ENCODE data around the gene CYBC1.
A peak's percentile ranks its signal among the peaks of the same experiment; 100 is the strongest.
"Not testable (repeated sequence)": the region's sequence is repeated elsewhere in the genome, so short reads cannot be mapped to it uniquely, and the experiment has no call there.

The CYBC1 gene

GRCh38 chr17:82477934-82478333 lies 27.4 kb upstream of the CYBC1 start:
- DNase-seq (ENCODE audit: low read depth), result no peak

DNA sequence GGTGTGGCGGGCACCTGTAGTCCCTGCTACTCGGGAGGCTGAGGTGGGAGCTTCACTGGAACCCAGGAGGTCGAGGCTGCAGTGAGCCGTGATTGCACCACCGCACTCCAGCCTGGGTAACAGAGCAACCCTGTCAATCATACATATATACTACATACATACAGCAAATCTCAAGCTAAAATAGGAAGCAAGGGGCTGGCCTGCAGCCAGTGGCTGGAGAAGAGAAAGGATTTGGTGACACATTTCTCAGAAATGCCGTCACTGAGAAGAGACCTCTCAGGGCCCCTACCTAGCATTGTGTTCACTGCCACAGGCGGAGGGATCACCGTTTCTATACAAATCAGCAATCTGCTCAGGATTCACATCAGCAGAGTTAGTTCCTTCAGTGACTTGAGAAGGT lies 24.9 kb upstream of the CYBC1 start:
- no peak for DNase-seq (ENCODE audit: low read depth)

DNA sequence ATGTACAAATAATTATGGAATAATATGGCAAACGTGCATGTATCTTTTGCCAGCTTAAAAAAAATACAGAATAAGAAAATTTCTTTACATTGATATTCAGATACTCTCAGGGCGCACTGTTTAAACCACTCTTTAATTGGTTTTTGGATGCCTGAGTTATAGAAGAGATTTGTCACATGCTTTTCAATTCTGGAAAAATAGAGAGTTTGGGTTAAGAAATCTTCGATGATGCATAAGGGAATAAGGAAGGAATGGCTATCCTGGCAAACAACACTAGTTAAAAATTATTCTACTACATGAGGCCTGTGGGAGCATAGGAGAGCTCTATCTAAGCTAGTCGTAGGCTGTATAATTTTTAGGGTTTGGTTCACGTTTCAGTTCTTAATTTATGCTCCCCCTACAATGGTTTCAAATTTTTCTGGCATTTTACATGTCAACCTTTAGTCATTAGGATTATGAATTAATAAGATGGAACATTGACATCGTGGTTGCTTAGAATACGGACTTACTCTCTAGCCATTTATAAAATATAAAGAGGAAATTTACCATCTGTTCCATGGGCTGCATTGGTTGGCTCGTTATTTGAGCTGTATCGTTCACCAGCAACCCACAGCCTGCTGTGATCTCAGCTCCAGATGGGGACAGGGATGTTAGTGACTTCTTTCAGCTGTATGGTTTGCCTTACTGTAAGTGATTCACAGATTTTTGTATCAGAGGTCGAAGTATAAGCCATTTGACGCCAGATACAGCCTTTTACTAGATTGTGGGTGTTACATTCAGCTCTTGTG lies 23.9 kb upstream of the CYBC1 start:
- DNase-seq (ENCODE audit: low read depth), result no peak

GRCh38 chr17:82470065-82470464 lies 19.5 kb upstream of the CYBC1 start:
- DNase-seq (ENCODE audit: low read depth), result no peak

DNA sequence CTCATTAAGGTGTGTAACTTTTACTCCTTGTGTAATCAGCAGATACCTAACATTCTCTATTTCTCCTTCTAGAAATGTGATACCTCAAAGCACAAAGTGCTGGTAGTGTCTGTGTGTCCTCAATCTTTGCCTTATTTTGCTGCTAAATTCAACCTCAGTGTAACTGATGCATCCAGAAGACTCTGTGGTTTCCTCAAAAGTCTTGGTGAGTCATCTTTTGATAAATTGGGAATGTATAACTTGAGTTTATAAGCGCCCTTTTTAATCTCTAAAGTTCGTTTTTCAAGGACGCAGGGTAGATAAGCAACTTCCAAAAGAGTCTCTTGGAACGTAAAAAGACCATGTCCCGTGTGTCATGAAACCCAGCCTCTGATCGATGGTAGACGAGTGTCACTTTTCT lies 18.1 kb upstream of the CYBC1 start:
- no peak for DNase-seq (ENCODE audit: low read depth)

GRCh38 chr17:82465023-82465603 lies 14.6 kb upstream of the CYBC1 start:
- DNase-seq (ENCODE audit: low read depth), result no peak

DNA sequence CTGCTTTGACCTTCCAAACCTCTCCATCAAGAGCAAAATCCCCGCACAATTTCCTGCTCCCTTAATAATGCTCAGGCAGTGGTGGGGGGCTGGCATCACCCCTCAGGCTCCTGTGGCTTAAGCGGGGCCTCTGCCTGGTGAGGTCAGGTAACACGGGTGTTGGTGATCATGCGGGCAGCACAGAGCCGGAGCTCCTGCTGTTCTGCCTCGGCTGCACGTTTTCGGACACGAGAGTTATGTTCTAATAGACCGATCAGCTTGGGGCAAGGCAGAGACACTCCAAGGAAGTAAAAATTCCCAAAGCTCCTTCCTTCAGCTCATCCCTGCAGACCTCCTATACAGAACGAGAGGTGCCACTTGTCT lies 14.0 kb upstream of the CYBC1 start:
- DNase-seq (ENCODE audit: low read depth), result no peak

DNA sequence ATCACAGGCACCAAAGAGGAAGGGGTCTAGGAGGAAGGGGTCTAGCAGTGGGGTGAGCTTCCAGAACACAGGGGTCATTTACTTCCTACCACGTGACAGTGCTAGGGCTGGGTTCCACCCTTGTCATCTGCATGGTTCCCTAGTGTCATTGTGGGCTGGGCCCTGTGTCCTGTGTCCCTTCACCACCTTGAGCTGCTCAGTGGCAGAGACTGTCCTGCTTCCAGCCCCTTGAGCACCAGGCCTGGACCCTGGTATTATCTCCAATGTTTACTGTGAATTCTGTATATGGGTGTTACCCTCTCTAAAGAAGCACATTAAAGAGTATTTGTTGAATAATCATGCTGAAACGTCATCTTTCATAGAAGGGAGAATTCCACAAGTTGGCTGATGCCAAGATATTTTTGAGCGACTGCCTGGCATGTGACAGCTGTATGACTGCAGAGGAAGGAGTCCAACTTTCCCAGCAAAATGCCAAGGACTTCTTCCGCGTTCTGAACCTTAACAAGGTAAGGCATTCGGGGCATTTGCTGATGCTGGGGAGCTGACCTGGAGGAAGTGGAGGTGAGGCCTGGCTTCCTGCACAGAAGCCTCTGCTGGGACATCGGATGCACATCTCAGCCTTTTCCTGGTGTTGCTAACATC lies 13.5 kb upstream of the CYBC1 start:
- DNase-seq (ENCODE audit: low read depth), result no peak

DNA sequence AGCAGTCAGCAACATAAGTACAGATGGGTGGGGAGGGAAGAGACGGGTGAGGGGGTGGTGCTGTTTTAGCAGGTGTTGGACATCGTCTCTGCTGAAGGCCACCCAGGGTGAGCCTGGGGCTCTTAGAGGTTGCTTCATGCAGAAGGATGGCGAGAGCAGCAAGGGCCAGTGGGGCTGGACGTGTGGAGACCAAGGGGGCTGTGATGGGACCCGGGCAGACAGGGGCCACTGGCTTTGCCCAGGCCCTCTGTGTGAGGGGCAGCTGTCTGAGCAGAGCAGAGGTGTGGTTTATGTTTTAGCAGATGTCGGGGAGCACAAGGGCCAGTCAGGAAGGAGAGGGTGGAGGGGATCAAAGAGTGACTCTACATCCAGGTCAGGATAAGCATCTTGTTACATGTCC lies 12.8 kb upstream of the CYBC1 start:
- DNase-seq (ENCODE audit: low read depth), result no peak

- DNase-seq (ENCODE audit: low read depth), result no peak
Measured at GRCh38 chr17:82461827-82462524, 11.4 kb upstream of the CYBC1 start.

GRCh38 chr17:82459936-82460335 lies 9.4 kb upstream of the CYBC1 start:
- not testable (repeated sequence) for DNase-seq (ENCODE audit: low read depth)

- no peak for DNase-seq (ENCODE audit: low read depth)
Measured at GRCh38 chr17:82458885-82459424, 8.4 kb upstream of the CYBC1 start.

- DNase-seq (ENCODE audit: low read depth), result peak; percentile 94
Measured at GRCh38 chr17:82458179-82458884, 7.8 kb upstream of the CYBC1 start, which contains the start of gene NARF. TSS of gene NARF (plus strand) at chr17:82458741. CDS start at chr17:82458804, 63 bp downstream.

GRCh38 chr17:82457929-82458178 lies 7.3 kb upstream of the CYBC1 start:
- DNase-seq (ENCODE audit: low read depth), result no peak

- no peak for DNase-seq (ENCODE audit: low read depth)
Measured at GRCh38 chr17:82457073-82457928, 6.7 kb upstream of the CYBC1 start.

DNA sequence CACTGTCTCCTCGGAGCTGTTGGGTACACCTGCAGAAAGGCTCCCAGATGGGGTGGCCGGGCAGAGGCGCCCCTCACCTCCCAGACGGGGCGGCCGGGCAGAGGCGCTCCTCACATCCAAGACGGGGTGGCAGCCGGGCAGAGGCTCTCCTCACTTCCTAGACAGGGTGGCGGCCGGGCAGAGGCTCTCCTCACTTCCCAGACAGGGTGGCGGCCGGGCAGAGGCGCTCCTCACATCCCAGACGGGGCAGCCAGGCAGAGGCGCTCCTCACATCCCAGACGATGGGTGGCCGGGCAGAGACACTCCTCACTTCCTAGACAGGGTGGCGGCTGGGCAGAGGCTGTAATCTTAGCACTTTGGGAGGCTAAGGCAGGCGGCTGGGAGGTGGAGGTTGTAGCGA lies 3.2 kb upstream of the CYBC1 start:
- DNase-seq (ENCODE audit: low read depth), result not testable (repeated sequence)

DNA sequence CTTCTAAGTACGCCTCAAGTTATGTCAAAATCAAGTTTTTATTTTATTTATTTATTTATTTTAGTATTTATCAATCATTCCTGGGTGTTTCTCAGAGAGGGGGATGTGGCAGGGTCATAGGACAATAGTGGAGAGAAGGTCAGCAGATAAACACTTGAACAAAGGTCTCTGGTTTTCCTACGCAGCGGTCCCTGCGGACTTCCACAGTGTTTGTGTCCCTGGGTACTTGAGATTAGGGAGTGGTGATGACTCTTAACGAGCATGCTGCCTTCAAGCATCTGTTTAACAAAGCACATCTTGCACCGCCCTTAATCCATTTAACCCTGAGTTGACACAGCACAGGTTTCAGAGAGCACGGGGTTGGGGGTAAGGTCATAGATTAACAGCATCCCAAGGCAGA lies 2.6 kb upstream of the CYBC1 start:
- not testable (repeated sequence) for DNase-seq (ENCODE audit: low read depth)

- DNase-seq (ENCODE audit: low read depth), result no peak
Measured at GRCh38 chr17:82452162-82452561, 1.6 kb upstream of the CYBC1 start.

DNA sequence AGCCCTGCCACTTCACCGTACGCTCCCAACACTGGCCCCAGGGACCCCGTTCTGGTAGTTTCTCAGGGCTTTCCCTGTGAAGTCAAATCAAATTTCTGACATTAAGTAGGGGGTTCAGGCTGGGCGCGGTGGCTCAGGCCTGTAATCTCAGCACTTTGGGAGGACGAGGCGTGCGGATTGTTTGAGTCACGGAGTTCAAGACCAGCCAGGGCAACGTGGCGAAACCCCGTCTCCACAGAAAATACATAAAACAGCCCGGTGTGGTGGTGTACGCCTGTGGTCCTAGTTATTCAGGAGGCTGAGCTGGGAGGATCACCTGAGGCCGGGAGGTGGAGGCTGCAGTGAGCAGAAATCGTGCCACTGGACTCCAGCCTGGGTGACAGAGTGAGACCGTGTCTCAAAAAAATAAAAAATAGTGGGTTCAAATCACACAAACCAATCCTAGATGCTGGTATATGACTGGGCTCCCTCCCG lies 632 bp downstream of the CYBC1 start:
- peak; percentile 36 for DNase-seq (ENCODE audit: low read depth)

DNA sequence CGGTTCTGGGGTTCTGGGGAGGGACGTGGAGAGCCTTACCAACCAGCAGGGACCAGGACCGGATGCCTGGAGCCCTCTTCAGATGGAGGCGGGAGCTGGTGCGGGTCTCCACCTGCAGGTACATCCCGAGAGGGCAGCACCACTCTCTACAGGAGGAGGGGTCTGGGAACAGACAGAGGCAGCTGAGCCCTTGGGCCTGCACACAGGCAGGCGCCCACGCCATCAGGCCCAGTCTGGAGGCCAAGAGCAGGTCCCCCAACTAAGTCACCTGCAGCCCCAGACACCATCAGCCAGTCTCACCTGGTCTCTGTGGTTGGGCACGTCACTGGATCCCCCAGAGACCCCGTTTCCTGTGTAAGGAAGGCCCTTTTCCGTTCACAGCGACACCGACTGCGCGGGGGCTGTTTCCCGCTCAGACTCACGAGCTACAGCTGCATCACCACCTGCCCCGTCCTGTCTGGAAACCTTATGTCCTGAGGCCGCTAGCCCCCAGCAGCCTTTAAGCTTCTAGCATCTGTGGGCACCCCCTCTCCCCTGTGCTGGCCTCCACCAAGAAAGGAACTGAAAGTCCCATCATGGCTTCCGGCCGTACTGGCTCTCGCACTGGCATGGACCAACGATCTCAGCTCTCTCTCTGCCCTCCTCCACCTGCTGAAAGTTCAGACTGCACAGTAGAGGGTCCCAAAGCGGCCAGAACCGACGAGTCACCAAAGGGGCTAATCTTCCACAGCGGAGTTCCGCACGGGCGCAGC lies 1.2 kb downstream of the CYBC1 start:
- DNase-seq (ENCODE audit: low read depth), result peak; percentile 50

All from activated T-cell treated with anti-CD3 and anti-CD28 coated beads for 48 hours (primary cell).